ENCODE results near the gene KY. TPM values are rescaled to one million over a fixed set of nuclear protein-coding genes. Genes with fewer than 3 reads are reported as not detected.

Gene KY
- total RNA-seq, 1 donor from 2014 or later = 12.1 TPM

GRCh38 chr3:134680796-134681521 lies 30.1 kb upstream of the KY start:
- H3K27me3 ChIP-seq (ENCODE audit: low read depth) = no peaks in the 10 kb centered on the region
- peaks cover 31% of the 10 kb centered on the region for H3K4me1 ChIP-seq
- no peak for TF ChIP-seq CTCF (IDR thresholded peaks at IDR 0.05; ENCODE audit: borderline replicate concordance)
- no peak for DNase-seq
- H3K36me3 ChIP-seq = no peaks in the 10 kb centered on the region
- H3K27ac ChIP-seq (replicated peaks) = peak overlapping the region; percentile 54
- intact Hi-C loops (cut with micrococcal nuclease) = no loop called here
- H3K9me3 ChIP-seq (replicated peaks) = peaks cover 6% of the 10 kb centered on the region
- H3K4me3 ChIP-seq = no peak overlapping the region

GRCh38 chr3:134677987-134678308 lies 27.1 kb upstream of the KY start:
- Histone ChIP-seq H3K4me1 (peaks cover 31% of the 10 kb centered on the region), H3K4me3 (no peak overlapping the region), H3K27me3 (ENCODE audit: low read depth) (no peaks in the 10 kb centered on the region), H3K9me3 (replicated peaks) (peaks cover 36% of the 10 kb centered on the region), H3K27ac (replicated peaks) (peak overlapping the region; percentile 92), H3K36me3 (no peaks in the 10 kb centered on the region)
- no peak for TF ChIP-seq CTCF (IDR thresholded peaks at IDR 0.05; ENCODE audit: borderline replicate concordance)
- no peak for DNase-seq
- intact Hi-C loops (cut with micrococcal nuclease) = no loop called here

- no peaks in the 10 kb centered on the region for H3K27me3 ChIP-seq (ENCODE audit: low read depth)
- TF ChIP-seq CTCF (IDR thresholded peaks at IDR 0.05; ENCODE audit: borderline replicate concordance) = peak; percentile 62
- H3K4me3 ChIP-seq = no peak overlapping the region
- H3K36me3 ChIP-seq = no peaks in the 10 kb centered on the region
- peak; percentile 47 for DNase-seq
- intact Hi-C loops (cut with micrococcal nuclease) = no loop called here
- H3K27ac ChIP-seq (replicated peaks) = peak overlapping the region; percentile 92
- peaks cover 27% of the 10 kb centered on the region for H3K4me1 ChIP-seq
- H3K9me3 ChIP-seq (replicated peaks) = peaks cover 38% of the 10 kb centered on the region
These were observed 26.6 kb upstream of the KY start for GRCh38 chr3:134677196-134677986.

- intact Hi-C loops (cut with micrococcal nuclease) = no loop called here
- no peak for TF ChIP-seq CTCF (IDR thresholded peaks at IDR 0.05; ENCODE audit: borderline replicate concordance)
- H3K27me3 ChIP-seq (ENCODE audit: low read depth) = no peaks in the 10 kb centered on the region
- peaks cover 38% of the 10 kb centered on the region for H3K9me3 ChIP-seq (replicated peaks)
- DNase-seq = no peak
- no peaks in the 10 kb centered on the region for H3K36me3 ChIP-seq
- H3K4me3 ChIP-seq = no peak overlapping the region
- peaks cover 21% of the 10 kb centered on the region for H3K4me1 ChIP-seq
- H3K27ac ChIP-seq (replicated peaks) = no peak overlapping the region
These were observed 25.0 kb upstream of the KY start for GRCh38 chr3:134675726-134676256.

- TF ChIP-seq CTCF (IDR thresholded peaks at IDR 0.05; ENCODE audit: borderline replicate concordance) = no peak
- DNase-seq = no peak
- intact Hi-C loops (cut with micrococcal nuclease) = no loop called here
- peaks cover under 1% of the 10 kb centered on the region for H3K4me1 ChIP-seq
- H3K27ac ChIP-seq (replicated peaks) = no peak overlapping the region
- no peak overlapping the region for H3K4me3 ChIP-seq
- no peaks in the 10 kb centered on the region for H3K27me3 ChIP-seq (ENCODE audit: low read depth)
- H3K9me3 ChIP-seq (replicated peaks) = peaks cover 38% of the 10 kb centered on the region
- H3K36me3 ChIP-seq = no peaks in the 10 kb centered on the region
These were observed 21.7 kb upstream of the KY start for GRCh38 chr3:134672571-134672970.

Data from left ventricle myocardium inferior (tissue), 1 donor.